GM18526 (cell line): ENCODE data around the gene PRAME.

Experiments used
- POLR2A ChIP-seq: IDR thresholded peaks from 3 replicates; pipeline ENCODE4 v1.6.1; 2011; ENCODE audit not compliant: insufficient read length; ENCODE audit errors: extremely low read depth

Gene PRAME, protein sequence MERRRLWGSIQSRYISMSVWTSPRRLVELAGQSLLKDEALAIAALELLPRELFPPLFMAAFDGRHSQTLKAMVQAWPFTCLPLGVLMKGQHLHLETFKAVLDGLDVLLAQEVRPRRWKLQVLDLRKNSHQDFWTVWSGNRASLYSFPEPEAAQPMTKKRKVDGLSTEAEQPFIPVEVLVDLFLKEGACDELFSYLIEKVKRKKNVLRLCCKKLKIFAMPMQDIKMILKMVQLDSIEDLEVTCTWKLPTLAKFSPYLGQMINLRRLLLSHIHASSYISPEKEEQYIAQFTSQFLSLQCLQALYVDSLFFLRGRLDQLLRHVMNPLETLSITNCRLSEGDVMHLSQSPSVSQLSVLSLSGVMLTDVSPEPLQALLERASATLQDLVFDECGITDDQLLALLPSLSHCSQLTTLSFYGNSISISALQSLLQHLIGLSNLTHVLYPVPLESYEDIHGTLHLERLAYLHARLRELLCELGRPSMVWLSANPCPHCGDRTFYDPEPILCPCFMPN

DNA sequence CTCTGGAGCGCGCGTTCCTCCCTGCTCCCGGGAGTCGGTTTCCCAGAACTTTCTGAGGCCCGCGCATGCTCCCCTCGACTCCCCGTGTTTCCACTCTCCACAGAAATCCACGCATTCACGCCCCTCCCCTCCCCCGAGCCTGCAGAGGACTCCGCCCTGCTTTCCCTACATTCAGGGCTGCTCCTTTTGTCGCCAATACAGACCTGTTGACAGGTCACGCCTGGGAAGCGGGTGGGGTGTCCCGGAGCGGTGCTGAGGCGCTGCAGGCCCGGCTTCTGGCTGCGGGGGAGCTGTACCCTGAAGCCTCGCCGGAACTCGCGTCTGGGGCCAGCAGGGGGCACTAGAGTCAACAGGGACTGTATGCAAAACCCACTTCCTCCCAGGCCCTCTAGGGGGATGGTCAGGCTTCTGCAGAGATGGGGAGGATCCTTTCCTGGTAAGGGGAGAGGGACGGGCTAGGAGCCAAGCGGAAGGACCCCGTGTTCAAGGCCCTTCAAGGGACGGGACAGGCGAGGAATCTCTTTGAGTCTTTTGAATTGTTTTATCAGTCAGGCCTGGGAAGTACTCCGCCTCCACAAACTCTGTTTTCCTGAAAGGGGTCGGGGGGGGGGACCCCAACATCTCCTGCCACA is at the start of gene PRAME:
PRAME (minus strand) TSS at position 294 of the 632 bp plus-strand sequence. CDS start 2,433 bp downstream, outside the sequence.
- no peak for TF ChIP-seq POLR2A

DNA sequence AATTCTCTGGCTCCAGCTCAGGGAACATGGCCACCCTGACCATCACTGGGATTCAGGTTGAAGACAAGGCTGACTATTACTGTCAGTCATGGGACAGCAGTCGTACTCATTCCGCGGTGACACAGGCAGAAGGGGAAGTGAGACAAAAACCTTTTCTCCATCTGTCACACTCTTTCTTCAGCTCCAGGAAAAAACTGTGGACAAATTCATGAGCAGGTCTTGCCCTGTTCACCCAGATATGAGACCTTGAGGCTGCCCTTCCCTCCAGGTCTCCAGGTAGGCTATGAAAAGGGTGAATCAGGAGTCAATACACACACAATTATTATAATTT is 46.0 kb upstream of the PRAME start:
- TF ChIP-seq POLR2A: no peak

GRCh38 chr22:22604326-22605073 is 45.4 kb upstream of the PRAME start:
- TF ChIP-seq POLR2A: no peak

- TF ChIP-seq POLR2A: no peak
Observed at GRCh38 chr22:22603470-22603947, 44.4 kb upstream of the PRAME start.

DNA sequence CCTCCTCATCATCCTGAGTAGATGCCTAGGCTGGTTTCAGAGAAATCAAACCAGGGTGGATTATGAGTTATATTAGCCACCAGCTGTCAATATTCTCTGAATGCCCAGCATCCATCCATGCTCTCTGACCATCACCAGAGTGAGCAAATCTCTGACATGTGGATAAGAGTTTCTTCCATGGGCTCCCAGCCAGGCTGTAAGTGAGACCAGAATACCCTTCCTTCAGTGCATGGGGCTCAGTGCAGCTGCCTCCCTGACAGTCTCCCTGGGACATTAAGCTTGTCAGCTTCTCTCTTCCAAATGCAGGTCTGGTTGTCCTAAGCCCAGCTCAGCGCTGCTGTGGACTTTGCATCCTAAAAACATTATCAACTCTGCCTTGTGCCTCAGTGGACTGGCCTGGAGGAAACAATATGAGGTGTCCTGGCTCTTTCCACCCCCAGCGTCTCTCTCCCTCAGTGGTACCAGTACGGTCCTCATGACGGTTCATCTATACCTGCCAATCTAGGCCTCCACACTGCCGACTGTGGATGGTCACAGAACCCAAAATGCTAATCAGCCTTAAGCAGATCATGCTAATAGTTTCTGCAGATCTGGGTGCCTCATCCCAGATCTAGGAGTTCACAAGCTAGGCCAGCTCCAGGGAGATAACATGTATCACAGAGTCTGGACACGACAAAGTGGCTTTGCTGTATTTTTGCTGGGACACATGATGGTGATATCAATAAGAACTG is 41.6 kb upstream of the PRAME start:
- TF ChIP-seq POLR2A: no peak

DNA sequence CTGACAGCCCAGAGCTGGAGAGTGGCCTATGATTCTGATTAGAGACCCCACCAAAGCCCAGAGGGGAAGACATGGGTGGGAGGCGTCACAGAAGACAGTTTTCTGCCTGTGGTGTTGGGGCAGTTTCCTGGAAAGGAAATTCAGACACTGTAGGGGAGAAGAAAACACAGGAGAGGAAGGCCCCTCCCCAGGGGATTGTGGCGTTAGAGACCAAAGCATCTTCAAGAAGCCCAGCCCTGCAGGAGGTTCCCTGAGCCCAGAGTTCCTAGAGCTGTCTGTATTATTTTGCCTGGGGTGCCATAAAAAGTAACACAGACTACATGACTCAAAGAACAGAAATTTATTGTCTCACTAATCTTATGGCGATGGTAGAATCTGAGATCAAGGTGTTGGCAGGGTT is 40.2 kb upstream of the PRAME start:
- no peak for TF ChIP-seq POLR2A

DNA sequence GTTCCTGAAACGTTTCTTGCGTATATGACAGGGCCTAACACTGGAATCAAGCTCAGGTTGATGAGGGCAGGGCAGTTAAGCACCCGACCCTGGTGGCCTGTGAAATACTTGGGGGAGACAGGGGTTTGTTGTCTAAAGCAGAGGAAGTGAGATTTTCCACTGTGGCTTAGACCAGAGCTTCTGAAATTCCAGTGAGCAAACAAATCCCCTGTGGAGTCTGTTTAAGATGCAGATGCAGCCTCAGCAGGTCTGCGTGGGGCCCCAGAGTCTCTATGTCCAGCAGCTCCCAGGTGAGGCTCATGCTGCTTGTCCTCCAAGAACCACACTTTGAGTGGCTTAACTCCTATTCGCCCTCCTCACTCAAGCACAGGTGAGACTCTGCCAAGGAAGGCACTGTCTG is 39.1 kb upstream of the PRAME start:
- TF ChIP-seq POLR2A: no peak

DNA sequence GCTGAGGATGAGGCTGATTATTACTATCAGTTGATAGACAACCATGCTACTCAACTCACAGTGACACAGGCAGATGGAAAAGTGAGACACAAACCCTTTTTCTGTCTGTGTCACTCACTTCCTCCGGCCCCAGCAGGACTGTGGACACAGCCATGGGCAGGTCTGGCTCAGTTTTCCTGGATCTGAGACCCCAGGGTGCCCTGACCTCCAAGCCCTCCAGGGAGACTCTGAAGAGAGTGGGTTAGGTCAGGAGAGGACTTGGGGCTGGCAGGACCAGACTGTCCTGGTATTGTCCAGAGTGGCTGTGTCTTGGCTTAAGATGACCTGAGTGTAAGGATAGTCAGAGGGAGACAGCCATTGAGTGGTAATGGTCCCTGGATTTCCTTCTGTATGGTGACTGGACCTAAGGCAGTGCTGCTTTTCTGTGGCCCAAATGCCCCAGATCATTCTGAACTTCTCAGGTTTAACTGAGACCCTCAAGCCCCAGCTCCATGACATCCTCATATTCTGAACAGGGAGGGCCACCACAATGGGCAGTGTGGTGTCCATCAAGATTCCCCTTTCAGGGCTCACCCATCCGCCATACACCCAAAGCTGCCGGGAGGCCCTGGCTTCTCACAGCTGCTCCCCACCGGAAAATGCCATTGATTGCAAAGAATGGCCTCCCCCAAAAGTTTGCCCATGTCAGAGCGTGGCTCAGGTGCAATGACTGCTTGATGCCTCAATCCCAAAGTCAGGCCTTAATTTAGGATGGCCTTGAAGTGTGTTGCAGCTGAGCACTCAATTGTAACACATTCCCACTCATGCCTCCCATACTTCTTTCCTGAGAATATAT is 36.2 kb upstream of the PRAME start:
- TF ChIP-seq POLR2A: no peak

GRCh38 chr22:22593964-22594656 is 35.0 kb upstream of the PRAME start:
- TF ChIP-seq POLR2A: no peak

- TF ChIP-seq POLR2A: no peak
Observed at GRCh38 chr22:22593250-22593649, 34.2 kb upstream of the PRAME start.

- no peak for TF ChIP-seq POLR2A
Observed at GRCh38 chr22:22591348-22592299, 32.6 kb upstream of the PRAME start.

- TF ChIP-seq POLR2A: no peak
Observed at GRCh38 chr22:22590136-22590891, 31.2 kb upstream of the PRAME start.
